Endodermal cell (in vitro differentiated cells): ENCODE results near the gene NNT. TPM values are rescaled to one million over a fixed set of nuclear protein-coding genes. Genes with fewer than 3 reads are reported as not detected.

Source experiments
- DNase-seq: peaks from one replicate; pipeline ENCODE4 v3.0.0-alpha.2; 2017
- H3K27ac ChIP-seq: 2 replicates; pipeline ENCODE4 v1.5.1; 2013; ENCODE audit warnings: mild to moderate bottlenecking, low read depth, low read length, moderate library complexity
- H3K27me3 ChIP-seq: 2 replicates; pipeline ENCODE4 v1.6.1; 2013; ENCODE audit warnings: mild to moderate bottlenecking, low read length, moderate library complexity; ENCODE audit not compliant: insufficient read depth, control insufficient read depth, poor library complexity, severe bottlenecking
- H3K36me3 ChIP-seq: 2 replicates; pipeline ENCODE4 v1.7.0; 2013; ENCODE audit warnings: mild to moderate bottlenecking, low read length, moderate library complexity; ENCODE audit not compliant: control insufficient read depth, insufficient read depth
- H3K4me1 ChIP-seq: one replicate; pipeline ENCODE4 v1.7.0; 2013; ENCODE audit warnings: low read length; ENCODE audit not compliant: control insufficient read depth, insufficient read depth
- H3K4me3 ChIP-seq: 2 replicates; pipeline ENCODE4 v1.5.1; 2013; ENCODE audit warnings: mild to moderate bottlenecking, low read length, moderate library complexity
- H3K9ac ChIP-seq: 2 replicates; pipeline ENCODE4 v1.6.1; 2013; ENCODE audit warnings: mild to moderate bottlenecking, low read length, moderate library complexity; ENCODE audit not compliant: poor library complexity, severe bottlenecking; ENCODE audit errors: extremely low read depth
- H3K9me3 ChIP-seq: 2 replicates; pipeline ENCODE4 v1.6.1; 2013; ENCODE audit warnings: mild to moderate bottlenecking, low read length, moderate library complexity; ENCODE audit not compliant: control insufficient read depth
- H3K27ac Mint-ChIP-seq: 2 replicates; pipeline ENCODE4 v1.8.0; 2020; ENCODE audit warnings: mixed read lengths
- H3K27me3 Mint-ChIP-seq: 2 replicates; pipeline ENCODE4 v1.8.0; 2021; ENCODE audit warnings: mild to moderate bottlenecking, mixed read lengths; ENCODE audit not compliant: insufficient read depth
- H3K36me3 Mint-ChIP-seq: 2 replicates; pipeline ENCODE4 v1.8.0; 2020; ENCODE audit warnings: low read depth, mixed read lengths
- H3K4me1 Mint-ChIP-seq: 2 replicates; pipeline ENCODE4 v1.8.0; 2020; ENCODE audit warnings: mixed read lengths
- H3K4me3 Mint-ChIP-seq: 2 replicates; pipeline ENCODE4 v1.8.0; 2020; ENCODE audit warnings: mild to moderate bottlenecking, moderate library complexity, mixed read lengths
- H3K9me3 Mint-ChIP-seq: 2 replicates; pipeline ENCODE4 v1.8.0; 2020; ENCODE audit warnings: mild to moderate bottlenecking, mixed read lengths
- CTCF ChIP-seq: fragments of 200-600 bp; sonication (generic); conservative IDR thresholded peaks from 2 replicates; pipeline ENCODE4 v1.5.0; 2021; ENCODE audit warnings: antibody characterized with exemption, mild to moderate bottlenecking
- WGBS, 2 experiments: methylation state at CpG; one replicate each; pipeline versions ENCODE4 v1.1.5 to v1.1.7; 2013; ENCODE audit warnings: missing lambda C conversion rate in 2 of 2, mixed read lengths in 1 of 2; ENCODE audit not compliant: insufficient coverage in 1 of 2, insufficient read length in 1 of 2; 5-methylcytosine and 5-hydroxymethylcytosine counted together
- total RNA-seq, 2 donors: library from RNA; stranded (reverse); fragmentation: NEBNext Ultra II Directional in 1 of 2; extraction: Animal tissue kit (Norgen Biotek cat#: 25700) in 1 of 2; gene quantifications; 2 replicates in 1 of 2; 3 replicates in 1 of 2; pipeline ENCODE4 v1.2.1, GENCODE V29; 2021

NNT gene
- total RNA-seq, 2 donors from 2014 or later, result 27.5 to 27.9 TPM

GRCh38 chr5:43674536-43674935 is 71.6 kb downstream of the NNT start:
- Histone ChIP-seq H3K9me3 (no peaks in the 10 kb centered on the region), H3K9ac (no peak overlapping the region), H3K27me3 (no peaks in the 10 kb centered on the region), H3K4me1 (no peaks in the 10 kb centered on the region), H3K4me3 (no peak overlapping the region), H3K36me3 (peaks cover 4% of the 10 kb centered on the region), H3K27ac (no peak overlapping the region)
- Mint-ChIP-seq H3K4me1 (no peaks in the 10 kb centered on the region), H3K27ac (no peak overlapping the region), H3K27me3 (no peaks in the 10 kb centered on the region), H3K4me3 (no peak overlapping the region), H3K9me3 (peaks cover 19% of the 10 kb centered on the region), H3K36me3 (peaks cover 24% of the 10 kb centered on the region)
- DNase-seq, result no peak
- TF ChIP-seq CTCF, result no peak

GRCh38 chr5:43675357-43675756 is 72.4 kb downstream of the NNT start:
- TF ChIP-seq CTCF, result no peak
- H3K9ac ChIP-seq, result no peak overlapping the region
- no peak overlapping the region for H3K4me3 Mint-ChIP-seq
- H3K27me3 Mint-ChIP-seq, result no peaks in the 10 kb centered on the region
- no peak overlapping the region for H3K27ac Mint-ChIP-seq
- 97 to 100% methylated on average over 1 to 3 of the region's 3 CpGs for WGBS, 2 experiments
- DNase-seq, result no peak
- H3K9me3 Mint-ChIP-seq, result peaks cover 15% of the 10 kb centered on the region
- H3K9me3 ChIP-seq, result no peaks in the 10 kb centered on the region
- H3K4me1 ChIP-seq, result no peaks in the 10 kb centered on the region
- peaks cover 4% of the 10 kb centered on the region for H3K36me3 ChIP-seq
- peaks cover 21% of the 10 kb centered on the region for H3K36me3 Mint-ChIP-seq
- H3K27me3 ChIP-seq, result no peaks in the 10 kb centered on the region
- H3K27ac ChIP-seq, result no peak overlapping the region
- no peak overlapping the region for H3K4me3 ChIP-seq
- no peaks in the 10 kb centered on the region for H3K4me1 Mint-ChIP-seq

GRCh38 chr5:43676083-43676840 is 73.3 kb downstream of the NNT start:
- Mint-ChIP-seq H3K4me3 (no peak overlapping the region), H3K27me3 (no peaks in the 10 kb centered on the region), H3K36me3 (peaks cover 23% of the 10 kb centered on the region), H3K27ac (no peak overlapping the region), H3K4me1 (no peaks in the 10 kb centered on the region), H3K9me3 (peaks cover 8% of the 10 kb centered on the region)
- Histone ChIP-seq H3K27ac (no peak overlapping the region), H3K4me3 (no peak overlapping the region), H3K9me3 (no peaks in the 10 kb centered on the region), H3K36me3 (peaks cover 4% of the 10 kb centered on the region), H3K27me3 (no peaks in the 10 kb centered on the region), H3K4me1 (no peaks in the 10 kb centered on the region), H3K9ac (no peak overlapping the region)
- TF ChIP-seq CTCF, result no peak
- 88 to 100% methylated on average over 1 to 2 of the region's 2 CpGs for WGBS, 2 experiments
- DNase-seq, result no peak
